Neural cell (in vitro differentiated cells): Measurements from ENCODE around the gene ST6GAL1. TPM values are rescaled to one million over a fixed set of nuclear protein-coding genes. Genes with fewer than 3 reads are reported as not detected.

Experiments
- H2AFZ ChIP-seq: fragments of 200-600, 300-800 bp; sonication (generic), shearing (Covaris generic); 2 replicates; pipeline ENCODE4 v1.6.0; 2014; ENCODE audit warnings: low read depth, mild to moderate bottlenecking, antibody characterized with exemption, low read length, moderate library complexity
- H3F3A ChIP-seq: fragments of 200-600 bp; shearing (Covaris generic); 2 replicates; pipeline ENCODE4 v1.6.1; 2016; ENCODE audit warnings: mild to moderate bottlenecking, moderate library complexity, mixed read lengths, antibody characterized with exemption, low read length; ENCODE audit not compliant: insufficient read depth, poor library complexity, severe bottlenecking
- H3K27ac ChIP-seq: fragments of 200-600, 300-800 bp; sonication (generic), shearing (Covaris generic); 2 replicates; pipeline ENCODE4 v1.5.1; 2014; ENCODE audit warnings: mild to moderate bottlenecking, low read length, moderate library complexity
- H3K27me3 ChIP-seq: fragments of 300-800, 200-600 bp; sonication (generic), shearing (Covaris generic); 2 replicates; pipeline ENCODE4 v1.6.0; 2014; ENCODE audit warnings: mild to moderate bottlenecking, low read depth, low read length, moderate library complexity; ENCODE audit not compliant: insufficient read depth
- H3K36me3 ChIP-seq: fragments of 300-800, 200-600 bp; sonication (generic), shearing (Covaris generic); 2 replicates; pipeline ENCODE4 v1.5.1; 2014; ENCODE audit warnings: mild to moderate bottlenecking, antibody characterized with exemption, low read length, moderate library complexity; ENCODE audit not compliant: insufficient read depth
- H3K4me2 ChIP-seq: fragments of 300-800, 200-600 bp; sonication (generic), shearing (Covaris generic); 2 replicates; pipeline ENCODE4 v1.6.0; 2014; ENCODE audit warnings: mild to moderate bottlenecking, low read length
- H3K4me3 ChIP-seq: fragments of 300-800, 200-600 bp; sonication (generic), shearing (Covaris generic); 2 replicates; pipeline ENCODE4 v1.5.1; 2014; ENCODE audit warnings: mild to moderate bottlenecking, low read length, moderate library complexity
- H3K79me2 ChIP-seq: fragments of 200-600 bp; shearing (Covaris generic); replicated peaks from 2 replicates; pipeline ENCODE4 v1.6.0; 2014; ENCODE audit warnings: mild to moderate bottlenecking, low read length, moderate library complexity; ENCODE audit not compliant: insufficient read depth
- H3K9ac ChIP-seq: fragments of 300-800, 200-600 bp; sonication (generic), shearing (Covaris generic); 2 replicates; pipeline ENCODE4 v1.6.1; 2016; ENCODE audit warnings: mild to moderate bottlenecking, low read length, mixed read lengths
- H3K9me2 ChIP-seq: fragments of 200-600 bp; shearing (Covaris generic); 2 replicates; pipeline ENCODE4 v1.6.1; 2016; ENCODE audit warnings: mild to moderate bottlenecking, low read length, mixed read lengths; ENCODE audit not compliant: insufficient read depth
- H3K9me3 ChIP-seq: fragments of 200-600, 300-800 bp; sonication (generic), shearing (Covaris generic); 2 replicates; pipeline ENCODE4 v1.6.1; 2016; ENCODE audit warnings: mild to moderate bottlenecking, mixed run types, low read length, moderate library complexity, mixed read lengths
- H4K20me1 ChIP-seq: fragments of 200-600 bp; shearing (Covaris generic); 2 replicates; pipeline ENCODE4 v1.6.1; 2016; ENCODE audit warnings: mild to moderate bottlenecking, mixed run types; ENCODE audit not compliant: insufficient read depth
- EP300 ChIP-seq: fragments of 450-650 bp; conservative IDR thresholded peaks from 2 replicates; pipeline ENCODE4 v1.6.1; 2014; ENCODE audit warnings: antibody characterized with exemption, mild to moderate bottlenecking, moderate library complexity; ENCODE audit not compliant: poor library complexity, severe bottlenecking
- EZH2 ChIP-seq: fragments of 200-600, 300-800 bp; shearing (Covaris generic), sonication (generic); IDR thresholded peaks from 2 replicates; pipeline ENCODE4 v1.6.1; 2014; ENCODE audit warnings: antibody characterized with exemption, low read length, borderline replicate concordance, mild to moderate bottlenecking; ENCODE audit not compliant: insufficient read depth, poor library complexity, severe bottlenecking
- MXI1 ChIP-seq: fragments of 450-650 bp; conservative IDR thresholded peaks from 2 replicates; pipeline ENCODE4 v1.6.1; 2014; ENCODE audit warnings: antibody characterized with exemption, mild to moderate bottlenecking; ENCODE audit not compliant: poor library complexity, severe bottlenecking
- POLR2AphosphoS5 ChIP-seq: IDR thresholded peaks from 2 replicates; pipeline ENCODE4 v1.6.1; 2012
- RAD21 ChIP-seq: fragments of 450-650 bp; conservative IDR thresholded peaks from 2 replicates; pipeline ENCODE4 v1.6.1; 2014; ENCODE audit warnings: antibody characterized with exemption, mild to moderate bottlenecking, moderate library complexity
- REST ChIP-seq: IDR thresholded peaks from 2 replicates; pipeline ENCODE4 v1.6.1; 2012; ENCODE audit warnings: borderline replicate concordance
- SMC3 ChIP-seq: fragments of 450-650 bp; conservative IDR thresholded peaks from 2 replicates; pipeline ENCODE4 v1.6.1; 2014; ENCODE audit warnings: antibody characterized with exemption, mild to moderate bottlenecking, moderate library complexity; ENCODE audit not compliant: poor library complexity
- TAF1 ChIP-seq: IDR thresholded peaks from 2 replicates; pipeline ENCODE4 v1.6.1; 2012; ENCODE audit warnings: low read depth
- polyA plus RNA-seq: library from polyadenylated mRNA; depleted of rRNA; stranded (reverse); fragments of >200 nt; gene quantifications from 2 replicates; pipeline ENCODE4 v1.2.3, GENCODE V29; 2014

ST6GAL1 gene
- polyA plus RNA-seq, 1 donor from 2014 or later, result 17.6 TPM

GRCh38 chr3:187016639-187017345 is 86.5 kb downstream of the ST6GAL1 start:
- H3K9ac ChIP-seq, result no peak overlapping the region
- no peaks in the 10 kb centered on the region for H3F3A ChIP-seq
- no peak overlapping the region for H3K27ac ChIP-seq

GRCh38 chr3:187017511-187018230 is 87.3 kb downstream of the ST6GAL1 start:
- H3K9ac ChIP-seq, result no peak overlapping the region
- no peak overlapping the region for H3K27ac ChIP-seq
- no peaks in the 10 kb centered on the region for H3K36me3 ChIP-seq

More at GRCh38 chr3:187016639-187017345, 86.5 kb downstream of the ST6GAL1 start:
- no peaks in the 10 kb centered on the region for H3K36me3 ChIP-seq
- no peak overlapping the region for H3K4me2 ChIP-seq
- TF ChIP-seq REST (no peak), RAD21 (no peak), EZH2 (no peak), TAF1 (no peak), SMC3 (no peak), EP300 (no peak), MXI1 (no peak)
- H3K4me3 ChIP-seq, result no peak overlapping the region
- H3K9me2 ChIP-seq, result no peaks in the 10 kb centered on the region
- H3K9me3 ChIP-seq, result no peaks in the 10 kb centered on the region
- no peaks in the 10 kb centered on the region for H3K27me3 ChIP-seq
- no peaks in the 10 kb centered on the region for H3K79me2 ChIP-seq
- no peaks in the 10 kb centered on the region for H4K20me1 ChIP-seq
- H2AFZ ChIP-seq, result no peak overlapping the region

More at GRCh38 chr3:187017511-187018230, 87.3 kb downstream of the ST6GAL1 start:
- Histone ChIP-seq H3K4me2 (no peak overlapping the region), H3F3A (no peaks in the 10 kb centered on the region), H3K9me3 (no peaks in the 10 kb centered on the region), H3K27me3 (no peaks in the 10 kb centered on the region), H3K4me3 (no peak overlapping the region), H2AFZ (no peak overlapping the region), H3K9me2 (no peaks in the 10 kb centered on the region), H4K20me1 (no peaks in the 10 kb centered on the region), H3K79me2 (no peaks in the 10 kb centered on the region)
- no peak for TF ChIP-seq TAF1
- no peak for TF ChIP-seq POLR2AphosphoS5
- no peak for TF ChIP-seq REST
